Measurements from ENCODE around the gene SYNM. TPM values are rescaled to one million over a fixed set of nuclear protein-coding genes. Genes with fewer than 3 reads are reported as not detected.

The SYNM gene
- total RNA-seq, 1 donor from 2014 or later, result 5.5 TPM

DNA sequence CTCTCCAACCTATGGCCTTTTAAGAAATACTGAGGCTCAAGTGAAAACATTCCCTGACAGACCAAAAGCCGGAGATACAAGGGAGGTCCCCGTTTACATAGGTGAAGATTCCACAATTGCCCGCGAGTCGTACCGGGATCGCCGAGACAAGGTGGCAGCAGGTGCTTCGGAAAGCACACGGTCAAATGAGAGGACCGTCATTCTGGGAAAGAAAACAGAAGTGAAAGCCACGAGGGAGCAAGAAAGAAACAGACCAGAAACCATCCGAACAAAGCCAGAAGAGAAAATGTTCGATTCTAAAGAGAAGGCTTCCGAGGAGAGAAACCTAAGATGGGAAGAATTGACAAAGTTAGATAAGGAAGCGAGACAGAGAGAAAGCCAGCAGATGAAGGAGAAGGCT lies 24.8 kb downstream of the SYNM start:
- peak overlapping the region; percentile 81 for H3K27ac Mint-ChIP-seq (ENCODE audit: unreplicated experiment)
- no peak for DNase-seq (ENCODE audit: extremely low spot score, unreplicated experiment)

DNA sequence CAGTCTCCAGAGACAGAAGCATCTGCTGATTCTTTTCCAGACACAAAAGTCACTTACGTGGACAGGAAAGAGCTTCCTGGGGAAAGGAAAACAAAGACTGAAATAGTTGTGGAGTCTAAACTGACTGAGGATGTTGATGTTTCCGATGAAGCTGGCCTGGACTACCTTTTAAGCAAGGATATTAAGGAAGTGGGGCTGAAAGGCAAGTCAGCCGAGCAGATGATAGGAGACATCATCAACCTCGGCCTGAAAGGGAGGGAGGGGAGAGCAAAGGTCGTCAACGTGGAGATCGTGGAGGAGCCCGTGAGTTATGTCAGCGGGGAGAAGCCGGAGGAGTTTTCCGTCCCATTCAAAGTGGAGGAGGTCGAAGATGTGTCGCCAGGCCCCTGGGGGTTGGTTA lies 25.4 kb downstream of the SYNM start:
- Mint-ChIP-seq H3K4me3 (ENCODE audit: unreplicated experiment) (peak overlapping the region; percentile 35), H3K4me1 (ENCODE audit: unreplicated experiment) (peaks cover 40% of the 10 kb centered on the region), H3K27me3 (ENCODE audit: unreplicated experiment) (no peaks in the 10 kb centered on the region), H3K9me3 (ENCODE audit: unreplicated experiment) (no peaks in the 10 kb centered on the region), H3K36me3 (ENCODE audit: unreplicated experiment) (peaks cover 11% of the 10 kb centered on the region), H3K27ac (ENCODE audit: unreplicated experiment) (peak overlapping the region; percentile 81)
- no peak for DNase-seq (ENCODE audit: extremely low spot score, unreplicated experiment)
- no peak for TF ChIP-seq CTCF (IDR thresholded peaks at IDR 0.05)

More for the DNA sequence above, 24.8 kb downstream of the SYNM start:
- Mint-ChIP-seq H3K4me1 (ENCODE audit: unreplicated experiment) (peaks cover 40% of the 10 kb centered on the region), H3K27me3 (ENCODE audit: unreplicated experiment) (no peaks in the 10 kb centered on the region), H3K36me3 (ENCODE audit: unreplicated experiment) (peaks cover 11% of the 10 kb centered on the region), H3K9me3 (ENCODE audit: unreplicated experiment) (no peaks in the 10 kb centered on the region), H3K4me3 (ENCODE audit: unreplicated experiment) (no peak overlapping the region)
- TF ChIP-seq CTCF (IDR thresholded peaks at IDR 0.05), result no peak

- H3K4me3 Mint-ChIP-seq (ENCODE audit: unreplicated experiment), result no peak overlapping the region
- H3K4me1 Mint-ChIP-seq (ENCODE audit: unreplicated experiment), result peaks cover 40% of the 10 kb centered on the region
- peaks cover 11% of the 10 kb centered on the region for H3K36me3 Mint-ChIP-seq (ENCODE audit: unreplicated experiment)
- no peak for TF ChIP-seq CTCF (IDR thresholded peaks at IDR 0.05)
- no peak for DNase-seq (ENCODE audit: extremely low spot score, unreplicated experiment)
- no peaks in the 10 kb centered on the region for H3K9me3 Mint-ChIP-seq (ENCODE audit: unreplicated experiment)
- no peaks in the 10 kb centered on the region for H3K27me3 Mint-ChIP-seq (ENCODE audit: unreplicated experiment)
- peak overlapping the region; percentile 81 for H3K27ac Mint-ChIP-seq (ENCODE audit: unreplicated experiment)
Measured at GRCh38 chr15:99130765-99131440, 26.0 kb downstream of the SYNM start.

GRCh38 chr15:99131441-99132023 lies 26.7 kb downstream of the SYNM start:
- no peak for DNase-seq (ENCODE audit: extremely low spot score, unreplicated experiment)
- no peak for TF ChIP-seq CTCF (IDR thresholded peaks at IDR 0.05)
- peaks cover 9% of the 10 kb centered on the region for H3K36me3 Mint-ChIP-seq (ENCODE audit: unreplicated experiment)
- no peaks in the 10 kb centered on the region for H3K9me3 Mint-ChIP-seq (ENCODE audit: unreplicated experiment)
- no peak overlapping the region for H3K27ac Mint-ChIP-seq (ENCODE audit: unreplicated experiment)
- H3K4me3 Mint-ChIP-seq (ENCODE audit: unreplicated experiment), result no peak overlapping the region
- H3K4me1 Mint-ChIP-seq (ENCODE audit: unreplicated experiment), result peaks cover 36% of the 10 kb centered on the region
- H3K27me3 Mint-ChIP-seq (ENCODE audit: unreplicated experiment), result no peaks in the 10 kb centered on the region

DNA sequence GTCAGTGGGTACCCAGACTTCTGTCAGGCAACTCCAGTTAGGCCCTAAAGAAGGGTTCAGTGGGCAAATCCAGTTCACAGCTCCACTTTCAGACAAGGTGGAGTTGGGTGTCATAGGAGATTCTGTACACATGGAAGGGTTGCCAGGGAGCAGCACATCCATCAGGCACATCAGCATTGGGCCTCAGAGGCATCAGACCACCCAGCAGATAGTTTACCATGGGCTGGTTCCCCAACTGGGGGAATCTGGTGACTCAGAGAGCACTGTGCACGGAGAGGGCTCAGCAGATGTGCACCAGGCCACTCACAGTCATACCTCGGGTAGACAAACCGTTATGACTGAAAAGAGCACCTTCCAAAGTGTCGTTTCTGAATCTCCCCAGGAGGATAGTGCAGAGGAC lies 27.2 kb downstream of the SYNM start:
- no peak overlapping the region for H3K4me3 Mint-ChIP-seq (ENCODE audit: unreplicated experiment)
- peaks cover 34% of the 10 kb centered on the region for H3K4me1 Mint-ChIP-seq (ENCODE audit: unreplicated experiment)
- no peaks in the 10 kb centered on the region for H3K9me3 Mint-ChIP-seq (ENCODE audit: unreplicated experiment)
- no peak overlapping the region for H3K27ac Mint-ChIP-seq (ENCODE audit: unreplicated experiment)
- no peak for DNase-seq (ENCODE audit: extremely low spot score, unreplicated experiment)
- H3K27me3 Mint-ChIP-seq (ENCODE audit: unreplicated experiment), result no peaks in the 10 kb centered on the region
- peaks cover 10% of the 10 kb centered on the region for H3K36me3 Mint-ChIP-seq (ENCODE audit: unreplicated experiment)
- TF ChIP-seq CTCF (IDR thresholded peaks at IDR 0.05), result no peak

Data from osteocyte (in vitro differentiated cells).